Activated naive CD8-positive, alpha-beta T cell treated with anti-CD3 and anti-CD28 coated beads, Interleukin-2, amount 50 U/mL, for 24 hours (primary cell): ENCODE data around the gene APRT.

Source experiments
- ATAC-seq: fragments of 150-1000 bp; cut with Tn5 transposase; one replicate; pipeline ENCODE4 v1.10.0; 2021
- DNase-seq: peaks from one replicate; pipeline ENCODE4 v3.0.0; 2021
- H3K27ac Mint-ChIP-seq: one replicate; pipeline ENCODE4 v1.8.0; 2021; ENCODE audit warnings: mild to moderate bottlenecking, mixed read lengths
- H3K27me3 Mint-ChIP-seq: one replicate; pipeline ENCODE4 v1.8.0; 2021; ENCODE audit warnings: mixed read lengths
- H3K36me3 Mint-ChIP-seq: one replicate; pipeline ENCODE4 v1.8.0; 2021; ENCODE audit warnings: low read depth, mixed read lengths
- H3K4me1 Mint-ChIP-seq: one replicate; pipeline ENCODE4 v1.8.0; 2021; ENCODE audit warnings: mixed read lengths
- H3K4me3 Mint-ChIP-seq: one replicate; pipeline ENCODE4 v1.8.0; 2021; ENCODE audit warnings: mild to moderate bottlenecking, moderate library complexity, mixed read lengths
- H3K9me3 Mint-ChIP-seq: one replicate; pipeline ENCODE4 v1.8.0; 2021; ENCODE audit warnings: mixed read lengths

Gene APRT

DNA sequence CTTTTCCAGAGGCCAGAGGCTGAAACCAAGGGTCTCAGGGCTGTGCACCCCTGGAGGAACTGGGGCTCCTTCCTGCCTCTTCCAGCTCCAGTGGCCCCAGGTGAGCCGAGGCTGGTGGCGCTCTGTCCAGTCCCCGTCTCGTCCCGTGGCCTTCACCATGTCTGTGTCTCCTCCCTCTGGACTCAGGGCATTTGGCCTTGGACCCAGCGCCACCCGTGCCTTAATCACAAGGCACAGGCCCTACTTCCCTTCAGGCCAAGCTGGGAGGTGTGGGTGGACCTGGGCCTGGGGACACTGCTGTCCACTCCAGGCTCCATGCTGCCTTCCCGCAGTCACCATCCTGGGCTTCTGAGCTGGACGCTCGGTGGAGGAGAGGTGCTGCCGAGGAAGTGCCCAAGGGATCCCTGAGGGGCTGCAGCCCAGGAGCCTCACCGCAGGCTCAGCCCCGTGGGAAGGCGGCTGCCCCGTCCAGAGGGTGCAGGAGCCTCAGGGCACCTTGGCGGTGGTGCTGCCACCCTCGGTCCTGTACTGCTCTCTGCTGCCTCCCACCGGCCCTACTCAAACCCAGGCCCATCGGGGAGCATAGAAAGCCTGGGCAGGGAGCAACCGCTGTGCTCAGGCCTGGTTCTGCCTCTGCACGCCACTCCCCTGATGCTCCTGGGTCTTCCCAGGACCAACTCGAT lies 9.6 kb upstream of the APRT start:
- no peaks in the 10 kb centered on the region for H3K36me3 Mint-ChIP-seq
- H3K27me3 Mint-ChIP-seq: no peaks in the 10 kb centered on the region
- H3K27ac Mint-ChIP-seq: no peak overlapping the region
- no peaks in the 10 kb centered on the region for H3K9me3 Mint-ChIP-seq
- H3K4me3 Mint-ChIP-seq: no peak overlapping the region
- DNase-seq (no peak), ATAC-seq (no peak)
- no peaks in the 10 kb centered on the region for H3K4me1 Mint-ChIP-seq

DNA sequence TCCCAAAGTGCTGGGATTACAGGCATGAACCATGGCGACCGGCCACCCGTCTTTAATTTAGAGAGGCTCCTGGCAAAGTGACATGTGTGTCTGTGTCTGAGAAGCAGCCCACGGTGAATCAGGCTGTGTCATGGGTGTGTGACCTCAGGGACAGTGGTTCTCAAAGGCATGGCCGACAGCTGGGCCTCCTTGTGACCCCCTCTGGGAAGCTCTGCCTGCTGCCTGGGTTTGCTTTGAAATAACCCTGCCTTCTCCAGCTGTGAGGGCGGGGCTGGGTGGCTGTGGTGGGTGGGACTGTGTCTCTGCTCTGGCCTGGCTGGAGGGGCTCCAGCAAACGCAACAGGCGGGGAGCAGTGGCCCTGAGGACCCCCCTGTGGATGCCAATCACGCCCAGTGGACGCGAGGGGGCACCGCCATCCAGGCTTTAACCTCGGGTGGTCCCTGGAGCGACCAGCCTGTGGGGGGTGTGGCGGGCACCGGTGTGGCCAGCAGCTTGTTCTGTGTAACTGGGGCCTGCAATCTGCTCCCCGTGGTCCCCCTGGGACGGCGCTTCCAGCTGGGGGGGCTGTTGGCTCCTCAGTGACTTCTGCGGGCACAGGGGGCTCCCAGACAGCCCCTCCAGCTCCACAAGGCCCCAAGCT lies 8.8 kb upstream of the APRT start:
- DNase-seq (no peak), ATAC-seq (no peak)
- Mint-ChIP-seq H3K27me3 (no peaks in the 10 kb centered on the region), H3K4me3 (no peak overlapping the region), H3K4me1 (no peaks in the 10 kb centered on the region), H3K27ac (no peak overlapping the region), H3K9me3 (no peaks in the 10 kb centered on the region), H3K36me3 (no peaks in the 10 kb centered on the region)

- H3K9me3 Mint-ChIP-seq: no peaks in the 10 kb centered on the region
- no peak for ATAC-seq
- DNase-seq: no peak
- no peaks in the 10 kb centered on the region for H3K36me3 Mint-ChIP-seq
- no peak overlapping the region for H3K4me3 Mint-ChIP-seq
- no peak overlapping the region for H3K27ac Mint-ChIP-seq
- no peaks in the 10 kb centered on the region for H3K4me1 Mint-ChIP-seq
- no peaks in the 10 kb centered on the region for H3K27me3 Mint-ChIP-seq
Measured at GRCh38 chr16:88819126-88819525, 7.4 kb upstream of the APRT start.

DNA sequence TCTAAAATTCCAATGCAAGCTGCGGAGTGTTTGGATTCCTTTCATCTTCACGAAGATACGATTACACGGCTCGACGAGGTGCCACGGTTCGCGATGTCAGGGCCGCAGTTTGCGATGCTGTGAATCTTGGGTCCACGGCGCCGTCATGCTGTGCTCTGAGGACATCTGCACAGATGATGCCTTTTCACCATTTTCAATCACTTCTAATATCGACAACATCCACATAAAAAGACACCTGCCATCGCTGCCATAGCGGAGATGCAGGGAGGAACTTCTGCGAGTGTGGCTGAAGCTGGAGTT lies 6.8 kb upstream of the APRT start:
- DNase-seq: no peak
- no peak for ATAC-seq
- no peaks in the 10 kb centered on the region for H3K27me3 Mint-ChIP-seq
- no peak overlapping the region for H3K27ac Mint-ChIP-seq
- H3K9me3 Mint-ChIP-seq: no peaks in the 10 kb centered on the region
- H3K4me1 Mint-ChIP-seq: no peaks in the 10 kb centered on the region
- H3K4me3 Mint-ChIP-seq: no peak overlapping the region
- H3K36me3 Mint-ChIP-seq: no peaks in the 10 kb centered on the region

DNA sequence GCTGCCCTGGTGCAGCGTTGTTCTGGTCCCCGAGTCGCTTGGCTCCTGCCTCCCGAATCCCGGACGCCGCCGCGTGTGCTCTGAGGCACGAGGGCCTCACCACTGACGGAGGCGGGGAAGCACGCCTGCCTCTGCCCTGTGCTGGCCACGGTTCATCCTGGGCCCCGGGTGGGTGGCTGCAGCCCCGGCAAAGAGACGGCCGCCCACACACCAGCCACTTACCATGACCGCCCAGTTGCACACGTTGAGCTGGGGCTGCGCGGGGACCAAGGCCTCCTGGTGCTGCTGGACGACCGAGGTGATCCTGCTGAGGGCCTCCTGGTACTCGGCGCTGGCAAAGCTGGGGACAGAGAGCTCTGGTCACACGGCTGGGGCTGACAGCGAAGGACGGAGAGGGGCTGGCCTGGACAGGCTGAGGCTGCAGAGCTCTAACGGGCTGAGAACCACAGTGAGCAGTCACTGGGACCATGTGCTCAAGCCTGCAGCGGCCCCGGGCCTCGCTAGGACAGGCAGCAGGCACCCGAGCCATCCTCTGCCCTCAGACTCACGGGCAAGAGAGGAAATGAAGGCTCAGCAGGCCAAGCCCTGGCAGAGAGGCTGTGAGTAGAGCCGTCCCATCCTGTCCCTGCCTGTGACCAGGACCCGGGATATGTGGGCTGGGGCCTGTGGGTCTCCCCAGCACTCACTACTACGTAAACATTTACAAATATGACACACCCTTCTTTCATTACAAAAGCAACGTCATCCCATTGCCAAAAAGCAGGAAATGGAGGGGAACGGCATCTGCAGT lies 6.3 kb upstream of the APRT start:
- Mint-ChIP-seq H3K27ac (no peak overlapping the region), H3K27me3 (no peaks in the 10 kb centered on the region), H3K9me3 (no peaks in the 10 kb centered on the region), H3K4me1 (no peaks in the 10 kb centered on the region), H3K4me3 (no peak overlapping the region), H3K36me3 (no peaks in the 10 kb centered on the region)
- no peak for ATAC-seq
- DNase-seq: no peak

GRCh38 chr16:88816736-88817535 lies 5.2 kb upstream of the APRT start:
- Mint-ChIP-seq H3K27me3 (no peaks in the 10 kb centered on the region), H3K9me3 (no peaks in the 10 kb centered on the region), H3K36me3 (no peaks in the 10 kb centered on the region), H3K4me1 (peaks cover 5% of the 10 kb centered on the region), H3K4me3 (no peak overlapping the region), H3K27ac (no peak overlapping the region)
- DNase-seq: no peak
- no peak for ATAC-seq

- DNase-seq (peak; percentile 76), ATAC-seq (peak; percentile 11)
Measured at GRCh38 chr16:88815901-88816589, 4.3 kb upstream of the APRT start.

GRCh38 chr16:88815227-88815626 lies 3.5 kb upstream of the APRT start:
- no peak overlapping the region for H3K27ac Mint-ChIP-seq
- H3K9me3 Mint-ChIP-seq: no peaks in the 10 kb centered on the region
- H3K36me3 Mint-ChIP-seq: peaks cover 6% of the 10 kb centered on the region
- no peak overlapping the region for H3K4me3 Mint-ChIP-seq
- peaks cover 7% of the 10 kb centered on the region for H3K4me1 Mint-ChIP-seq
- DNase-seq (no peak), ATAC-seq (no peak)
- no peaks in the 10 kb centered on the region for H3K27me3 Mint-ChIP-seq

More at GRCh38 chr16:88815901-88816589, 4.3 kb upstream of the APRT start:
- no peaks in the 10 kb centered on the region for H3K27me3 Mint-ChIP-seq
- H3K4me1 Mint-ChIP-seq: peaks cover 5% of the 10 kb centered on the region
- no peaks in the 10 kb centered on the region for H3K36me3 Mint-ChIP-seq
- no peak overlapping the region for H3K27ac Mint-ChIP-seq
- no peak overlapping the region for H3K4me3 Mint-ChIP-seq
- H3K9me3 Mint-ChIP-seq: no peaks in the 10 kb centered on the region

GRCh38 chr16:88814144-88814502 lies 2.4 kb upstream of the APRT start:
- peaks cover 16% of the 10 kb centered on the region for H3K36me3 Mint-ChIP-seq
- peak overlapping the region; percentile 17 for H3K4me3 Mint-ChIP-seq
- ATAC-seq (no peak), DNase-seq (no peak)
- no peak overlapping the region for H3K27ac Mint-ChIP-seq
- H3K27me3 Mint-ChIP-seq: no peaks in the 10 kb centered on the region
- peaks cover 15% of the 10 kb centered on the region for H3K4me1 Mint-ChIP-seq
- H3K9me3 Mint-ChIP-seq: no peaks in the 10 kb centered on the region

- Mint-ChIP-seq H3K9me3 (no peaks in the 10 kb centered on the region), H3K4me1 (peaks cover 21% of the 10 kb centered on the region), H3K36me3 (peaks cover 19% of the 10 kb centered on the region)
Measured at GRCh38 chr16:88813269-88814143, 1.8 kb upstream of the APRT start.

GRCh38 chr16:88812513-88813268 lies 963 bp upstream of the APRT start:
- H3K4me1 Mint-ChIP-seq: peaks cover 22% of the 10 kb centered on the region
- peak overlapping the region; percentile 87 for H3K4me3 Mint-ChIP-seq
- H3K27ac Mint-ChIP-seq: peak overlapping the region; percentile 86
- DNase-seq (peak; percentile 36), ATAC-seq (no peak)
- H3K9me3 Mint-ChIP-seq: no peaks in the 10 kb centered on the region
- no peaks in the 10 kb centered on the region for H3K27me3 Mint-ChIP-seq
- H3K36me3 Mint-ChIP-seq: peaks cover 26% of the 10 kb centered on the region

More at GRCh38 chr16:88813269-88814143, 1.8 kb upstream of the APRT start:
- DNase-seq (no peak), ATAC-seq (no peak)
- peak overlapping the region; percentile 17 for H3K4me3 Mint-ChIP-seq
- H3K27me3 Mint-ChIP-seq: no peaks in the 10 kb centered on the region
- H3K27ac Mint-ChIP-seq: no peak overlapping the region

DNA sequence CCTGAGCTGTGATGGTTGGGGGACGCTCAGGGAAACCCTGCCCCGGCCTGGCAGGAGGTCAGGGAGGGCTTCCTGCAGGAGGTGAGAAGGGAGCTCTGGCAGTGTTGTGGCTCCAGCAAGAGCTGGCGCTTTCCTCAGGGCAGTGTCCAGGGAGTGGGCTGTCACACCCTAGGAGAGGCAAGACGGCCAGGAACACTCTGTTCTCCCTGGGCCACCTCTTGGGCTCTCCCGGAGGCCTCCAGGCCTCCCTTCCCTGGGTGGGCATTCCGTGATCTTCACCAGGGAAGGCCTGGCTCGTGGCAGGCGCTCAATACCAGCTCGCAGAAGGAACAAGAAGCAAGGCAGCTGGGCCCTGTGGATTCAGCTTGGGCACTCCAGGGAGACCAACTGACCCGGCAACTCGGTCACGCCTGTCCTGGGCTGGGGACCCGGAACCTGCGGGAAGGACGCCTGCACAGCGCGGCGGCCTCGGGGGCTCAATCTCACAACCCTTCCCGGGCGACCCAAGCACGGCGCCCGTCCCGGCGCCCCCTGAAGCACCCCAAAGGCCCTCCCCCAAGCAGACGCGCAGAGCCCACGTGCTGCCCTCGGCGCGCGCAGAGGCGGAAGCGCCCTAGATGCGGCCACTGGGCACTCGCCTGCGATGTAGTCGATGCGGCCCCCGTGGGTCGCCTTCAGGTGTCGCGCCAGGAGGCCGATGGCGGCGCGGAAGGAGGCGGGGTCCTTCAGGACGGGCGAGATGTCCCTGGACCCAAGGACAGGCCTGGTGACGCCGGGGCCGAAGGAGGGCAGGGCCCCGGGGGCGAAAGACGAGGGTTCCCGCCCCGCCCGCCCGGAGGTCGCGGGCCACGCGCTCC lies 588 bp downstream of the APRT start:
- Mint-ChIP-seq H3K4me3 (peak overlapping the region; percentile 87), H3K4me1 (peaks cover 24% of the 10 kb centered on the region), H3K9me3 (no peaks in the 10 kb centered on the region), H3K27ac (peak overlapping the region; percentile 95), H3K27me3 (no peaks in the 10 kb centered on the region), H3K36me3 (peaks cover 28% of the 10 kb centered on the region)
- ATAC-seq (peak; percentile 38), DNase-seq (peak; percentile 73)
